ENCODE measurements around the gene ACOD1.

GRCh38 chr13:76993473-76993872 is 45.2 kb downstream of the ACOD1 start:
- TF ChIP-seq CTCF (IDR thresholded peaks at IDR 0.05; ENCODE audit: low read depth, low read length) (no peak), EZH2phosphoT487 (IDR thresholded peaks at IDR 0.05; ENCODE audit: low read depth) (no peak)
